ENCODE results near the gene ZNRF1. TPM values are rescaled to one million over a fixed set of nuclear protein-coding genes. Genes with fewer than 3 reads are reported as not detected.
A peak's percentile ranks its signal among the peaks of the same experiment; 100 is the strongest.
"Not testable (repeated sequence)": the region's sequence is repeated elsewhere in the genome, so short reads cannot be mapped to it uniquely, and the experiment has no call there.

The ZNRF1 gene
- total RNA-seq, 4 donors from 2014 or later = 7.5 to 20.7 (median 15.1) TPM

DNA sequence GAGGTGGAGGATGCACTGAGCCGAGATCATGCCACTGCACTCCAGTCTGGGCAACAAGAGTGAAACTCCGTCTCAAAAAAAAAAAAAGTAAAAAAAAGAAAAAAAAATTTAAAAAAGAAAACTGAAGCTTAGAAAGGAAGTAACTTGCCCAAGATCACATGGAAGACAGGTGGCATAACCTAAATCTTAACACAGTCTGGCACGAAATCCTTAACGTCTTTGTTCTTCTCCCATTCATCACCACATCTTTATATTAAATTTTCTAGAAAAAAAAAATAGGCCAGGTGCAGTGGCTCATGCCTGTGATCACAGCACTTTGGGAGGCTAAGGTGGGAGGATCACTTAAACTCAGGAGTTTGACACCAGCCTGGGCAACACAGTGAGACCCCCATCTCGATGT lies 23.2 kb upstream of the ZNRF1 start:
- TF ChIP-seq, protein P1, sequence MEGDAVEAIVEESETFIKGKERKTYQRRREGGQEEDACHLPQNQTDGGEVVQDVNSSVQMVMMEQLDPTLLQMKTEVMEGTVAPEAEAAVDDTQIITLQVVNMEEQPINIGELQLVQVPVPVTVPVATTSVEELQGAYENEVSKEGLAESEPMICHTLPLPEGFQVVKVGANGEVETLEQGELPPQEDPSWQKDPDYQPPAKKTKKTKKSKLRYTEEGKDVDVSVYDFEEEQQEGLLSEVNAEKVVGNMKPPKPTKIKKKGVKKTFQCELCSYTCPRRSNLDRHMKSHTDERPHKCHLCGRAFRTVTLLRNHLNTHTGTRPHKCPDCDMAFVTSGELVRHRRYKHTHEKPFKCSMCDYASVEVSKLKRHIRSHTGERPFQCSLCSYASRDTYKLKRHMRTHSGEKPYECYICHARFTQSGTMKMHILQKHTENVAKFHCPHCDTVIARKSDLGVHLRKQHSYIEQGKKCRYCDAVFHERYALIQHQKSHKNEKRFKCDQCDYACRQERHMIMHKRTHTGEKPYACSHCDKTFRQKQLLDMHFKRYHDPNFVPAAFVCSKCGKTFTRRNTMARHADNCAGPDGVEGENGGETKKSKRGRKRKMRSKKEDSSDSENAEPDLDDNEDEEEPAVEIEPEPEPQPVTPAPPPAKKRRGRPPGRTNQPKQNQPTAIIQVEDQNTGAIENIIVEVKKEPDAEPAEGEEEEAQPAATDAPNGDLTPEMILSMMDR (IDR thresholded peaks at IDR 0.05) = no peak
- DNase-seq (ENCODE audit: low spot score) (no peak), ATAC-seq (ENCODE audit: low FRiP score) (no peak)

DNA sequence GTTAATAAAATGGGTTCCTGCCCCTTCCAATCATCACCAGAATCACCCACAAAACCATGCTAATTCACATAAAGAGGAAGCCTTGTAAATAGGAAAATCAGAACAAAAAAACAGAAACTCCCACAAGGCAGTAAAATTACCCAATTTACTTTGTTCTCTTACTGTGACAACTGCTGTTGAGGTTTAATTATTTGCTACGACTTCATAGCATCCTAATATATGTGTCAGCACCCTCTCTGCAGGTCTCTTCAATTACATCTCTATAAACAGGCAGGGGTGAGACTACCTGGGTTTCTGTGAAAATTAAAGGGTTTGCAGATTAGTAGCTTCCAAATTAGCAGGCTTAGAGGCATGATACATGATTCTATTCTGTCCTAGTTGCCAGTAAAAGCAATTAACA lies 16.6 kb upstream of the ZNRF1 start:
- TF ChIP-seq, protein P1 (IDR thresholded peaks at IDR 0.05) = no peak
- ATAC-seq (ENCODE audit: low FRiP score) (no peak), DNase-seq (ENCODE audit: low spot score) (no peak)

DNA sequence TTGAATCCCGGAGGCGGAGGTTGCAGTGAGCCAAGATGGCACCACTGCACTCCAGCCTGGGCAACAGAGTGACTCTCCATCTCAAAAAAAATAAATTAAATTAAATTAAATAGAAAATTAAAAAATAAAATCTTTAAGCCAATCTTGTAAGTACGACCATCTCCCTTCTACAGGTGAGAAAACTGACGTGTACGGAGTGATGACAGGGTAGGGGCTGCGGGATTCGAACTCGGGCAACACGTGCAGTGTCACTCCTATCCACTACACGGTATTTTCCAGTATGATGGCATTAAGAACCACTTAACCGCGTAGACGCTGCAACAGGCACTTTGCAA lies 14.7 kb upstream of the ZNRF1 start:
- DNase-seq (ENCODE audit: low spot score) = no peak
- TF ChIP-seq, protein P1 (IDR thresholded peaks at IDR 0.05) = no peak
- ATAC-seq (ENCODE audit: low FRiP score) = no peak

DNA sequence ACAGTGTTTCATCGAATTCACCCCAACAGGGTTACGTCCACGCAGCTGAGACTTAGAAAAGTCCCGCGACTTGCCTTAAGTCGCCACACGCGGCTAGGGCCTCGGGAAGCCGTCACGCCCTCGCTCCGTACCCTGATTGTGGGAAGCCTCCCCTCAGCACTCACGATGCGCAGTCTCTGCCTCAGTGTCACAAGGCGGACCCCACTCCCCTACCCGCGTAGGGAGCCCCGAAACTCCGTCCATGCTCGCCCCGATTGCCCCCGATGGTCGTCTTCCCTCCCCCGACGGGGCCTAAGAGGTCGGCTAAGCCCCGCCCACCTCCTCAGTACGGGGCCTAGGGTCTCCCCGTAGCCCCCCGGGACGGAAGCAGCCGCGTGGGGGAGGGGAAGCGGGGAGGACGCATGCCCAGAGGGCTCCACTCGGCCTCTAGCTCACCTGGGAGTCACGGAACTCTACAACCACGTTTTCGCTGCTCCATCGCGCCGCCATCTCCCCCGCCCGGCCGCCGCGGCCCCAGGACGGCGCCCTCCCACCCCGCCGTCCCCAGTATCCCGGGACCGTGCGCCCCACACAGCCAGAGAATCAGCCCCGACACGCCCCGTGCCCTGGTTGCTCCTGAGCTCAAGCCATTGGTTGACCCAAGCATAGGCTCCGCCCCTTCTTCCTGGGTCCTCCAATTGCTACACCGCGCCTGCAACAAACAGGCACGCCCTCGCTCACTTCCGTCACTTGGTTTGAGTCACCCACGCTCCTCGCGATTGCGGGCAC lies 14.1 kb upstream of the ZNRF1 start, which contains the start of gene WDR59:
TSS of gene WDR59 (minus strand) at position 595 of the 768 bp plus-strand sequence. CDS start at position 489, 106 bp downstream.
- DNase-seq (ENCODE audit: low spot score) (peak; percentile 99), ATAC-seq (ENCODE audit: low FRiP score) (peak; percentile 100)
- TF ChIP-seq, protein P1 (IDR thresholded peaks at IDR 0.05) = no peak

DNA sequence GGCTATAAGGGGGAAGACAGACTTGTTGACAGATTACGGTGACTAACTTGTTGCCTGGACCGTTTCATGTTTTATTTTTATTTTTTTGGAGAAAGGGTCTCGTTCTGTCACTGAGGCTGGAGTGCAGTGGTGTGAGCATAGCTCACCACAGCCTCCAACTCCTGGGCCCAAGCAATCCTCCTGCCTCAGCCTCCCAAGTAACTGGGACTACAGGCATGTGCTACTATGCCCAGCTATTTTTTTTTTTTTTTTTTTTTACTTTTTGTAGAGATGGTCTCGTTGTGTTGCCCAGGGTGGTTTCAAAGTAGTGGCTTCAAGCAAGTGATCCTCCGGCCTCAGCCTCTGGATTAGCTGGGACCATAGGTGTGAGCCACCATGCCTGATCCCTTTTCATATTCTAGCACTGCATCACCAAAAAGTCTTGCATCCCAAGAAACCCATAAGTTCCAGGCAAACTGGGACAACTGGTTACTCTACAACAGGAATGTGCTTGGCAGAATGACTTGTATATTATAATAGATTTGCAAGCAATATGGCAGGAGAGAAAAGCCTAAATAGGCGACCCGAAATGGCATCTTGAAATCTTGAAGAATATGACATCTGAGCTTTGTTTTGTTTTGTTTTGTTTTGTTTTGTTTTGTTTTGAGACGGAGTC lies 11.7 kb upstream of the ZNRF1 start:
- ATAC-seq (ENCODE audit: low FRiP score) (no peak), DNase-seq (ENCODE audit: low spot score) (no peak)
- TF ChIP-seq, protein P1 (IDR thresholded peaks at IDR 0.05) = no peak

DNA sequence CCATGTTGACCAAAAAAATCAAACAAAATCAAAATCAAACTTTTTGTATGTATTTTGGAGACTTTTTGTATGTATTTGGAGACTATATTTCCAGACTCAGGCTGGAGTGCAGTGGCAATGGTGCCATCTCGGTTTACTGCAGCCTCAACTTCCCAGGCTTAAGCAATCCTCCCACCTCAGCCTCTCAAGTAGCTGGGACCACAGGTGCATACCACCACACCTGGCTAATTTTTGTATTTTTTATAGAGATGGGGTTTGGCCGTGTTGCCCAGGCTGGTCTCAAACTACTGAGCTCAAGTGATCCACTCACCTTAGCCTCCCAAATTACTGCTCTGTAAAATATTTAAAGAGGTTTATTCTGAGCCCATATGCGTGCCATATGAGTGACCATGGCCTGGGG lies 9.0 kb upstream of the ZNRF1 start:
- not testable (repeated sequence) for DNase-seq (ENCODE audit: low spot score); ATAC-seq (ENCODE audit: low FRiP score)

DNA sequence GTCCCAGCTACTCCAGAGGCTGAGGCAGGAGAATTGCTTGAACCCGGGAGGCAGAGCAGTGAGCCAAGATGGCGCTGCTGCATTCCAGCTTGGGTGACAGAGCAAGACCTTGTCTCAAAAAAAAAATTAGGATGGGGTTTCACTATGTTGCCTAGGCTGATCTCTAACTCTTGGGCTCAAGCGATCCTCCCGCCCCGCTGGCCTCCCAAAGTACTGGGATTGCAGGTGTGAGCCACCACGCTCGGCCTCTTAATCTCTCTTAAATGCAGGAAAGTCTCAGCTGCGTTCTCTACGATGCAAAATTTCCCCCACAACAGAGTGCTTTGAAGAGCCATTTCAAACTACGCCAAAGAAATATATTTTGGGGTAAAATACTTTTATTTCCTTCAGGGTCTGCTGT lies 8.0 kb upstream of the ZNRF1 start:
- DNase-seq (ENCODE audit: low spot score) = no peak
- TF ChIP-seq, protein P1 (IDR thresholded peaks at IDR 0.05) = no peak
- no peak for ATAC-seq (ENCODE audit: low FRiP score)
